ENCODE data around the gene SERPINA6. TPM values are rescaled to one million over a fixed set of nuclear protein-coding genes. Genes with fewer than 3 reads are reported as not detected.

The SERPINA6 gene
- total RNA-seq, 1 experiment from 2014 or later = not detected

DNA sequence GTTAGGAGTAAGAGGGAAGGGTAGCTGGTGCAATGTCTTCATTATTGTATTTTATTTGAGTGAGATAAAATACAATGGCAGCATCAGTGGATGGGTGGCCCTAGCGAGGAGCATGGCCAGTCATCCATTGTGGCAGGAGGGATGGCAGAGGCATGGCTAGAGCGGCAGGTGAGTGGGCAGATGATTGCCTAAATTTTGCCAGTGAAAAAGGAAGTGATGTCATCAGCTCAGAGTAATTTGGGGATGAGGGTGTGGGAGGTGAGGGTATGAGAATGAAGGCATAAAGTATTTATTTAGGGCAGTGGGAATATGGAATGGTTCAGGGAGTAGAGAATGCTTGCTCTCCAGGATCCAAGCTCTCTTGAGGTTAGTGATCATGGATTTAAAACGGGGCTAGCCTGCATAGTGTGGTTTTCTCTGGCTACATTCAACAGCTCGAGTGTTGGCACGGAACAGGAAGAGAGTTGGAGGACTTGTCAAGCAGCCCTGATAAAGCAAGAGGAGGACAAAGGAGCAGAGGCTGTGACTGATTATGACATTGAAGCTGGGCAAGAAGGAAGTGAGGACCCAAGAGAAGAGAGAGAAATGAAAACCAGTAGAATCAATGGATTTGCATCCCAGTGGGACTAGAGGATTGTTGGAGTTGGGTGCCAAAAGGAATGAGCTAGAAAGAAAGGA lies 18.7 kb upstream of the SERPINA6 start:
- Histone ChIP-seq H3K9me2 (ENCODE audit: insufficient read depth) (no peaks in the 10 kb centered on the region), H3K4me1 (ENCODE audit: control insufficient read depth in 1 of 2, insufficient read depth in 2 of 2, low read length in 2 of 2) (peaks cover 18 to 51% of the 10 kb centered on the region in 2 experiments), H3K36me3 (ENCODE audit: control insufficient read depth in 1 of 2, insufficient read depth in 2 of 2, low read length in 2 of 2) (no peaks in the 10 kb centered on the region), H3K79me2 (ENCODE audit: insufficient read depth, low read length) (no peaks in the 10 kb centered on the region), H3K27ac (ENCODE audit: low read depth, low read length) (no peak overlapping the region), H3K9ac (ENCODE audit: low read length) (no peak overlapping the region), H3K9me3 (ENCODE audit: control insufficient read depth in 1 of 2, insufficient read depth in 1 of 2, low read depth in 1 of 2, low read length in 2 of 2) (no peaks in the 10 kb centered on the region), H3K4me3 (replicated peaks in 1 of 2; ENCODE audit: low read depth in 1 of 2, low read length in 2 of 2) (no peak overlapping the region), H2AFZ (ENCODE audit: low read depth, low read length, poor library complexity, severe bottlenecking) (no peak overlapping the region), H3K27me3 (ENCODE audit: insufficient read depth, low read length) (no peaks in the 10 kb centered on the region; the same call in 1 of the 2 replicates), H3K4me2 (ENCODE audit: low read length) (peak overlapping the region; percentile 64), H4K20me1 (ENCODE audit: insufficient read depth) (no peaks in the 10 kb centered on the region)
- POLR2A ChIA-PET = interaction anchor here (0.6 kb wide), 1 partner anchor 233 kb away, joined by 3 read pairs; no protein-coding TSS in a partner anchor
- TF ChIP-seq, protein P1, sequence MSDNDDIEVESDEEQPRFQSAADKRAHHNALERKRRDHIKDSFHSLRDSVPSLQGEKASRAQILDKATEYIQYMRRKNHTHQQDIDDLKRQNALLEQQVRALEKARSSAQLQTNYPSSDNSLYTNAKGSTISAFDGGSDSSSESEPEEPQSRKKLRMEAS (IDR thresholded peaks at IDR 0.05) = no peak
- TF ChIP-seq ATF3 (IDR thresholded peaks at IDR 0.05) = no peak
- no peak for TF ChIP-seq POLR2A (IDR thresholded peaks at IDR 0.05; ENCODE audit: borderline replicate concordance, extremely low read depth, insufficient read depth, insufficient read length)
- no peak for TF ChIP-seq SP1 (IDR thresholded peaks at IDR 0.05; ENCODE audit: low read depth)
- TF ChIP-seq RAD21 (IDR thresholded peaks at IDR 0.05; ENCODE audit: low read depth) = no peak
- no peak for TF ChIP-seq SIN3A (IDR thresholded peaks at IDR 0.05; ENCODE audit: low read depth)
- no peak for TF ChIP-seq POLR2AphosphoS5 (IDR thresholded peaks at IDR 0.05; ENCODE audit: low read depth, low read length)
- DNase-seq (ENCODE audit: low read depth, low spot score) (no peak), ATAC-seq (peak; percentile 13)
- BruUV-seq (replicated peaks) = no TSS peak
- intact Hi-C loops (cut with micrococcal nuclease) = no loop called here
- RAD21 ChIA-PET (ENCODE audit: low non-redundant PET in 1 of 2, low total read pairs in 2 of 2, uncharacterized antibody in 2 of 2, unreplicated experiment in 2 of 2) = no interaction called here
- CTCF ChIA-PET = no interaction called here

- no peak overlapping the region for H3K4me2 ChIP-seq (ENCODE audit: low read length)
- H3K79me2 ChIP-seq (ENCODE audit: insufficient read depth, low read length) = no peaks in the 10 kb centered on the region
- H4K20me1 ChIP-seq (ENCODE audit: insufficient read depth) = no peaks in the 10 kb centered on the region
- H3K4me1 ChIP-seq (ENCODE audit: control insufficient read depth in 1 of 2, insufficient read depth in 2 of 2, low read length in 2 of 2) = peaks cover 16 to 41% of the 10 kb centered on the region in 2 experiments
- no peaks in the 10 kb centered on the region; the same call in 1 of the 2 replicates for H3K27me3 ChIP-seq (ENCODE audit: insufficient read depth, low read length)
- no peak for DNase-seq (ENCODE audit: low read depth, low spot score)
- H3K9ac ChIP-seq (ENCODE audit: low read length) = no peak overlapping the region
- H3K9me2 ChIP-seq (ENCODE audit: insufficient read depth) = no peaks in the 10 kb centered on the region
- POLR2A ChIA-PET = no interaction called here
- no peak overlapping the region for H2AFZ ChIP-seq (ENCODE audit: low read depth, low read length, poor library complexity, severe bottlenecking)
- CTCF ChIA-PET = no interaction called here
- no peak overlapping the region for H3K4me3 ChIP-seq (replicated peaks in 1 of 2; ENCODE audit: low read depth in 1 of 2, low read length in 2 of 2)
- RAD21 ChIA-PET (ENCODE audit: low non-redundant PET in 1 of 2, low total read pairs in 2 of 2, uncharacterized antibody in 2 of 2, unreplicated experiment in 2 of 2) = no interaction called here
- BruUV-seq (replicated peaks) = no TSS peak
- no peaks in the 10 kb centered on the region for H3K9me3 ChIP-seq (ENCODE audit: control insufficient read depth in 1 of 2, insufficient read depth in 1 of 2, low read depth in 1 of 2, low read length in 2 of 2)
- H3K27ac ChIP-seq (ENCODE audit: low read depth, low read length) = no peak overlapping the region
- intact Hi-C loops (cut with micrococcal nuclease) = no loop called here
- no peak for ATAC-seq
- H3K36me3 ChIP-seq (ENCODE audit: control insufficient read depth in 1 of 2, insufficient read depth in 2 of 2, low read length in 2 of 2) = no peaks in the 10 kb centered on the region
- TF ChIP-seq, protein P2, sequence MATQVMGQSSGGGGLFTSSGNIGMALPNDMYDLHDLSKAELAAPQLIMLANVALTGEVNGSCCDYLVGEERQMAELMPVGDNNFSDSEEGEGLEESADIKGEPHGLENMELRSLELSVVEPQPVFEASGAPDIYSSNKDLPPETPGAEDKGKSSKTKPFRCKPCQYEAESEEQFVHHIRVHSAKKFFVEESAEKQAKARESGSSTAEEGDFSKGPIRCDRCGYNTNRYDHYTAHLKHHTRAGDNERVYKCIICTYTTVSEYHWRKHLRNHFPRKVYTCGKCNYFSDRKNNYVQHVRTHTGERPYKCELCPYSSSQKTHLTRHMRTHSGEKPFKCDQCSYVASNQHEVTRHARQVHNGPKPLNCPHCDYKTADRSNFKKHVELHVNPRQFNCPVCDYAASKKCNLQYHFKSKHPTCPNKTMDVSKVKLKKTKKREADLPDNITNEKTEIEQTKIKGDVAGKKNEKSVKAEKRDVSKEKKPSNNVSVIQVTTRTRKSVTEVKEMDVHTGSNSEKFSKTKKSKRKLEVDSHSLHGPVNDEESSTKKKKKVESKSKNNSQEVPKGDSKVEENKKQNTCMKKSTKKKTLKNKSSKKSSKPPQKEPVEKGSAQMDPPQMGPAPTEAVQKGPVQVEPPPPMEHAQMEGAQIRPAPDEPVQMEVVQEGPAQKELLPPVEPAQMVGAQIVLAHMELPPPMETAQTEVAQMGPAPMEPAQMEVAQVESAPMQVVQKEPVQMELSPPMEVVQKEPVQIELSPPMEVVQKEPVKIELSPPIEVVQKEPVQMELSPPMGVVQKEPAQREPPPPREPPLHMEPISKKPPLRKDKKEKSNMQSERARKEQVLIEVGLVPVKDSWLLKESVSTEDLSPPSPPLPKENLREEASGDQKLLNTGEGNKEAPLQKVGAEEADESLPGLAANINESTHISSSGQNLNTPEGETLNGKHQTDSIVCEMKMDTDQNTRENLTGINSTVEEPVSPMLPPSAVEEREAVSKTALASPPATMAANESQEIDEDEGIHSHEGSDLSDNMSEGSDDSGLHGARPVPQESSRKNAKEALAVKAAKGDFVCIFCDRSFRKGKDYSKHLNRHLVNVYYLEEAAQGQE (IDR thresholded peaks at IDR 0.05; ENCODE audit: low read depth) = no peak
- TF ChIP-seq CBX3 (IDR thresholded peaks at IDR 0.05; ENCODE audit: low read depth) (no peak), POLR2AphosphoS5 (IDR thresholded peaks at IDR 0.05; ENCODE audit: low read depth, low read length) (no peak), TCF7L2 (IDR thresholded peaks at IDR 0.05; ENCODE audit: borderline replicate concordance, extremely low read depth, insufficient read depth, insufficient read length) (no peak), ZNF274 (IDR thresholded peaks at IDR 0.05; ENCODE audit: low read depth, low read length) (no peak), RAD21 (IDR thresholded peaks at IDR 0.05; ENCODE audit: low read depth) (no peak), SIN3A (IDR thresholded peaks at IDR 0.05; ENCODE audit: low read depth) (no peak), EZH2 (IDR thresholded peaks at IDR 0.05) (no peak), CEBPB (IDR thresholded peaks at IDR 0.05; ENCODE audit: low read depth) (no peak), POLR2A (IDR thresholded peaks at IDR 0.05; ENCODE audit: borderline replicate concordance, extremely low read depth, insufficient read depth, insufficient read length) (no peak), CTCF (IDR thresholded peaks at IDR 0.05 in 2 of 3, conservative IDR thresholded peaks at IDR 0.05 in 1 of 3; ENCODE audit: borderline replicate concordance in 1 of 3, insufficient read depth in 1 of 3, low read depth in 2 of 3, low read length in 2 of 3) (no peak)
Measured at GRCh38 chr14:94340533-94340932, 17.4 kb upstream of the SERPINA6 start.

Data from HCT116 (cell line).